ENCODE results near the gene SCFD2.

GRCh38 chr4:53161051-53161786, 204.6 kb downstream of the SCFD2 start:
- TF ChIP-seq FOXM1 (IDR thresholded peaks at IDR 0.05; ENCODE audit: borderline replicate concordance), result no peak
- TF ChIP-seq L3MBTL2 (conservative IDR thresholded peaks at IDR 0.05), result no peak
- TF ChIP-seq ZNF384 (IDR thresholded peaks at IDR 0.05), result no peak
- TF ChIP-seq ARNT (IDR thresholded peaks at IDR 0.05), result no peak
- no peak for TF ChIP-seq SP1 (IDR thresholded peaks at IDR 0.05)
- no peak for TF ChIP-seq TARDBP (IDR thresholded peaks at IDR 0.05)
- TF ChIP-seq SUZ12 (IDR thresholded peaks at IDR 0.05), result no peak
- no peak for TF ChIP-seq BHLHE40 (IDR thresholded peaks at IDR 0.05; ENCODE audit: borderline replicate concordance)
